Cerebellar cortex (tissue), 1 donor: ENCODE results near the gene MID2.
"Not testable (repeated sequence)": the region's sequence is repeated elsewhere in the genome, so short reads cannot be mapped to it uniquely, and the experiment has no call there.

Experiments used
- DNase-seq: peaks from one replicate; pipeline ENCODE4 v3.0.0-alpha.2; 2015; ENCODE audit warnings: low spot score

Gene MID2, protein sequence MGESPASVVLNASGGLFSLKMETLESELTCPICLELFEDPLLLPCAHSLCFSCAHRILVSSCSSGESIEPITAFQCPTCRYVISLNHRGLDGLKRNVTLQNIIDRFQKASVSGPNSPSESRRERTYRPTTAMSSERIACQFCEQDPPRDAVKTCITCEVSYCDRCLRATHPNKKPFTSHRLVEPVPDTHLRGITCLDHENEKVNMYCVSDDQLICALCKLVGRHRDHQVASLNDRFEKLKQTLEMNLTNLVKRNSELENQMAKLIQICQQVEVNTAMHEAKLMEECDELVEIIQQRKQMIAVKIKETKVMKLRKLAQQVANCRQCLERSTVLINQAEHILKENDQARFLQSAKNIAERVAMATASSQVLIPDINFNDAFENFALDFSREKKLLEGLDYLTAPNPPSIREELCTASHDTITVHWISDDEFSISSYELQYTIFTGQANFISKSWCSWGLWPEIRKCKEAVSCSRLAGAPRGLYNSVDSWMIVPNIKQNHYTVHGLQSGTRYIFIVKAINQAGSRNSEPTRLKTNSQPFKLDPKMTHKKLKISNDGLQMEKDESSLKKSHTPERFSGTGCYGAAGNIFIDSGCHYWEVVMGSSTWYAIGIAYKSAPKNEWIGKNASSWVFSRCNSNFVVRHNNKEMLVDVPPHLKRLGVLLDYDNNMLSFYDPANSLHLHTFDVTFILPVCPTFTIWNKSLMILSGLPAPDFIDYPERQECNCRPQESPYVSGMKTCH

DNA sequence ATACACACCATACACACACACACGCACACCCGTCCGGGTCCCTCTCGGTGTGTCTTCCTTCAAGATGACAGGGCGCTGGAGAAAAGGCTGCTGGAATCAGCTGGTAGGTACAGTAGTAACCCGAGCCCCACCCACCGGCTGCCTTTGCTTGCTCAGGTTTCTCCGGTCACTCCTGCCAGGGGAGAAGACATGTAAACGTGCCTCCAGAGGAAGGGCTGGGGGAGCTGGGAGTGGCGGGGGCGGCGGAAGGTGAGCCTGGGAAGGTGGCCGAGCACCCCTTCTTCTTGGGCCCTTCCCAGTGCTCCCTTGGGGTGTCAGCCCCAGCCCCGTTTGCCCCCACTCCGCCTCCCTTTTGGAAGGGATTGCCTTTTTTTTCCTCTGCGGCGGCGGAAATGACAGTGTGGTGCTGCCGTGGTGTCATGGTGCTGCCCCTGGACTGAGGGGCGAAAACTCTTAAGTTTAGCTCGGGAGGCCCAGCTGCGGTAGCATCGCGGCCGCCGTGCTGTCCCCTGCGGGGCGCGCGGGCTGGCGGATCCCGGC, at the start of gene MID2:
Gene MID2, plus strand, starts transcription at position 169 of the 540 bp plus-strand sequence. CDS start 561 bp downstream, outside the sequence.
- DNase-seq: peak; percentile 55

DNA sequence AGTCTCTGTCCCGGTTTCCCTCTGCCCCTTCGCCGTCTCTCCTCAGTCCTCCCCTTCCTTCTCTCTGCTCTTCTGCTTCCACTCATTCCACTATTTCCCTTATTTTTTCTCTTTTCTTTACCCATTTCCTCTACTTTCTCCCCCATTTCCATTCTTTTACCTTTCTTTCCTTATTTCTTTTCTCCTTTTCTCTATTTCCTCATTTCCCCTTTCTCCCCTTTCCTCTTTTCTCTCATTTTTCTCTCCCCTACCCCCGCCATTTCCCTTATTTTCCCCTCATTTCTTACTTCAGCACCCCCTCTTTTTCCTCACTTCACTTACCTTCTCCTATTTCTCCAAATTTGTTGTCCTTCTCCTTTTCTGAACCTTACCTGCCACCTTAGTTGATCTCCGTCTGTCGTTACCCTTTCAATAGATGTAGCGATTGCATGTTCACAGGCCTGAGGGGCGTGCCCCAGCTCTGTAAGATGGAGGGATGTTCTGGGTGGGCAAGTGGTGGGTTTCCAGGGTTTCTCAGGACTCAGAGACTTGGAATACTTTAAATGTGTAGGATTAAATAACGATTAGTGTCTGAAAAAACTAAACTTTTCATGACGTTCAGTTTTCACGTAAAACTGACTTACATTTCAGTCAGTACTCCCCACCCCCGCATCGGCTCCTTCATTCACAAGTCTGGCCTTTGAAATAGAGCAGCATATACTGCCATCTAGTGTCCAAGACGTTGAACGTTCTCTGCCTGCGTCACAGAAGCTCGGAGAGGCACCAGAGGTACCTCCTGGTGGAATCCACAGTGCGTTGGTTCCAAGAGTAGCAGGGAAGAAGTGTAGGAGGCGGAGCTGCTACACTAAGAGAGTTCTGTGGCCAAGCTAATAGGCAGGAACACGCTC, 48.8 kb upstream of the MID2 start:
- peak; percentile 91 for DNase-seq

DNA sequence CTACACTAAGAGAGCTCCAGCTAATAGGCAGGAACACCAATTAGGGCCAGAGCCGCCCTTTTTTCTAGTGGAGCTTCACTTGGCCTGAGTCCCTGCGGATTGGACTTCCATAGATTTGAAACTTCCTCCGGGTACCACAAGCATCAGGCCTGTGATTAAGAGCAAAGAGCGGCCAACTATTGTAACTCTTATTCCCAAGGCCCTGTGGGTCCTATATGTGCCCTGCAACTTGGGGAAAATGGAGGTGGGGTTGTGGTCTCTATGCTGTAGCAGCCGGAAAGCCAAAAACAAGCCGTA, 48.2 kb upstream of the MID2 start, which contains the start of gene NCBP2L:
Gene NCBP2L, plus strand, starts transcription at position 198 of the 297 bp plus-strand sequence. CDS start 16,488 bp downstream, outside the sequence.
- DNase-seq: no peak

DNA sequence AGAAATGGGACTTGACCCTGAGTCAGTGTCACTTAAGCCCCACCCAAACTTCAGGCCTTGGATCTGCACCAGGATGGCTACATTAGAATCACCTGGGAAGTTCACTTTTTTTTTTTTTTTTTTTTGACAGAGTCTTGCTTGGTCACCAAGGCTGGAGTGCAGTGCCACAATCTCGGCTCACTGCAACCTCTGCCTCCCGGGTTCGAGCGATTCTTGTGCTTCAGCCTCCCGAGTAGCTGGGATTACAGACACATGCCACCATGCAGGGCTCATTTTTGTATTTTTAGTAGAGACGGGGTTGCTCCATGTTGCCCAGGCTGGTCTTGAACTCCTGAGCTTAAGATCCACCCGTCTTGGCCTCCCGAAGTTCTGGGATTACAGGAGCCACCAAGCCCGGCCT, 45.1 kb upstream of the MID2 start:
- no peak for DNase-seq

DNA sequence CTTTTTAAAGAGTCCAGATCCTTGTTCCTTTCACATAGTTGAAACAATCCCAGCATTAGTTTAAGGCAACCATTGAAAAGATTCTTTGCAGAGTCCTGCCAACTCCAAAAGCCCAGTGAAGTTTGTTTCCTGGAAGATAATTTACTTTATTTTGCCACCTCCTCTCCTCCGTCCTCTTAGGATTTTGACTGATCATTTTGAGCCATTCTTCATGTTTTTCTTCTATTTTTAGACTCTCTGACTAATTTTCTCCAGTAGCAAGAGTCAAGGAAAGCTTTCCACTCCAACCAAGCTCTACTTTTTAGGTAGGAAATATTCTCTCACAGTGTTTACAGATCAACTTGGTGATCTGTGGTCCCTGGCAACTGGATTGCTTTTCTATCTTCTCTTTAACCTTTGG, 37.8 kb upstream of the MID2 start:
- DNase-seq: no peak

DNA sequence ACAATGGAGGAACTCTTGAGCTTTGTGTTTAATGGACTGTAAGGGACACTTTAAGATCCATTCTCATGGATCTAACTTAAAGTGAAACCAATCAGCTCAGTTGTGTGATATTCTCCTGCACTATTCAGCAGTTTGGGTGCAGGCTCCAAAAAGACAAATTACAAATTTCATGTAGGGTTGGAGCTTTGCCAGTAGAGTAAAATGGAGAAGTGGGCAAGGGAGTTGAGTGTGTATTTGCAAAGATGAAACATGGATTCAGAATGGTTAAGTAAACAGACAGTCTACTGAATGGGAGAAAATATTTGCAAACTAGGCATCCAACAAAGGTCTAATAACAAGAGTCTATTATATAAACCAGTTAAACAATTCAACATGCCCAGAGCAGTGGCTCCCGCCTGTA, 21.2 kb upstream of the MID2 start:
- no peak for DNase-seq

DNA sequence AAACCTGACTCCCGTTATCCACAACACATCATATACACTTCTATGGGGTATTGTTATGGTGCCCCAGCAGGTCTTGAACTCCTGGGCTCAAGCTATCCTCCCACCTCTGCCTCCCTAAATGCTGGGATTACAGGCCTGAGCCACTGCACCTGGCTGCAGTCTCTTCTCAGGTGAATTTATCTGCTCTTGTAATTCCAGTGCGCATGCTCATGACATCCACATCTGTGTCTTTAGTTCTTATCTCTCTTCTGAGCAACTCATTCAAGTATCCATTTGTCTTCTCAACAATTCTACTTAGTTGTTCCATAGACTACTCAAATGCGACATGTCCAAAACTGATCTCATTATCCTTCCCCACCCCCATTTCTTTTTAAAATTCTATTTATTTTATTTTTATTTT, 20.5 kb upstream of the MID2 start:
- DNase-seq: no peak

DNA sequence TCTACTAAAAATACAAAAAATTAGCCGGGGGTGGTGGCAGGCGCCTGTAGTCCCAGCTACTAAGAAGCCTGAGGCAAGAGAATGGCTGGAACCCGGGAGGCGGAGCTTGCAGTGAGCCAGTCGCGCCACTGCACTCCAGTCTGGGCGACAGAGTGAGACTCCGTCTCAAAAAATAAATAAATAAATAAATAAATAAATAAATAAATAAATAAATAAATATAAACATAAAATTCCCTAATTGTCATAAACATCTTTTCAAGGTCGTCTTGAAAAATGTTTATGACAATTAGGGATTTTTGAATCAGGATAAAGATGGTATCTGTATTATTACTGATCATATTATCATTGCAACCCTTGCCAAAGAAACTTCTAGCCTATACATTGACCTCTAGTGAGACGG, 15.6 kb upstream of the MID2 start:
- DNase-seq: not testable (repeated sequence)

DNA sequence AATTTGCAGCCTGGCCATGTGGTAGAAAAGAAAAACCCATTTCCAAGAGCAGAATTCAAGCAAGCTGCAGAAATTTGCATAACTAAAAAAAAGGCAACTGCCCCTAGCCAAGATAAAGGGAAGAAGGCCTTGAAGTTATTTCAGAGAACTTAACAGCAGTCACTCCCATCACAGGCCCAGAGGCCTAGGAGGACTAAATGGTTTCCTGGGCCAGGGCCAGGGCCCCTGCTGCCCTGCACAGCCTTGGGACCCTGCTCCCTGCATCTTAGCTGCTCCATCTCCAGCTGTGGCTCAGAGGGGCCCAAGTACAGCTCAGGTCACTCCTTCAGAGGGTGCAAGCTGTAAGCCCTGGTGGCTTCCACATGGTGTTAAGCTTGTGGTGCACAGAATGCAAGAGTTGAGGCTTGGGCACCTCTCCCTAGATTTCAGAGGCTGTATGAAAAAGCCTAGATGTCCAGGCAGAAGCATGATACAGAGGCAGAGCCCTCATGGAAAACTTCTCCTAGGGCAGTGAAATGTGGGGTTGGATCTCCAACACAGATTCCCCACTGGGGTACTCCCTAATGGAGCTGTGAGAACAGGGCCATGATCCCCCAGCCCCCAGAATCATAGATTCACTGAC, 6.7 kb upstream of the MID2 start:
- no peak for DNase-seq

DNA sequence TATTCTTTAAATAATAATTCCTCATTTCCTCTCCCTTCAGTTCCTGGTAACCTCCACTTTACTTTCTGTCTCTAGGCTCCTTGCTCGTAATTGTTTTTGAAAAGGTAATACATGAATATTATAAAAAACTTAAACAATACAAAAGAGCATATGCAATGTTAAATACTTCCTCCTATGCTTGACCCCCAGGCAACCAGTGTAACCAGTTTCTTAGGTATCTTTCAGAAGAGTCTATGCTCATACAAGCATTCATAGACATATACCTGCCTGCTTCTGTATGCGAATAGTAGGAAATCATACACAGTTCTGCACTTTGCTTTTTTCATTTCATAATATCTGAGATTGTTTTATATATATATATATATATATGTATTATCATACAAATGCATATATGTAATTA, 2.6 kb upstream of the MID2 start:
- no peak for DNase-seq

DNA sequence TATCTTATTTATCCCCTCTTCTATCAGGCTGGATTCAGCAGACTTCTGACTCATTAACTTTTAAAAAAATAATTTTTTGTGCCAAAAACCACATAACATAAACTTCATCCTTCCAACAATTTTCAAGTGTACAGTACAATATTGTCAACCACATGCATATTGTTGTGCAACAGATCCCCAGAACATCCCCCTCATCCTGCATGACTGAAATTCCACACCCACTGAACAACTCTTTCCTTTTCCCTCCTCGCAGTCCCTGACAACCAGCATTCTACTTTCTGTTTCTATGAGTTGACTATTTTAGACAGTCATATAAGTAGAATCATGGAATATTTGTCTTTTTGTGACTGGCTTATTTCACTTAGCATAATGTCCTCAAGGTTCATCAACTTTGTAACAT, 2.2 kb upstream of the MID2 start:
- no peak for DNase-seq

DNA sequence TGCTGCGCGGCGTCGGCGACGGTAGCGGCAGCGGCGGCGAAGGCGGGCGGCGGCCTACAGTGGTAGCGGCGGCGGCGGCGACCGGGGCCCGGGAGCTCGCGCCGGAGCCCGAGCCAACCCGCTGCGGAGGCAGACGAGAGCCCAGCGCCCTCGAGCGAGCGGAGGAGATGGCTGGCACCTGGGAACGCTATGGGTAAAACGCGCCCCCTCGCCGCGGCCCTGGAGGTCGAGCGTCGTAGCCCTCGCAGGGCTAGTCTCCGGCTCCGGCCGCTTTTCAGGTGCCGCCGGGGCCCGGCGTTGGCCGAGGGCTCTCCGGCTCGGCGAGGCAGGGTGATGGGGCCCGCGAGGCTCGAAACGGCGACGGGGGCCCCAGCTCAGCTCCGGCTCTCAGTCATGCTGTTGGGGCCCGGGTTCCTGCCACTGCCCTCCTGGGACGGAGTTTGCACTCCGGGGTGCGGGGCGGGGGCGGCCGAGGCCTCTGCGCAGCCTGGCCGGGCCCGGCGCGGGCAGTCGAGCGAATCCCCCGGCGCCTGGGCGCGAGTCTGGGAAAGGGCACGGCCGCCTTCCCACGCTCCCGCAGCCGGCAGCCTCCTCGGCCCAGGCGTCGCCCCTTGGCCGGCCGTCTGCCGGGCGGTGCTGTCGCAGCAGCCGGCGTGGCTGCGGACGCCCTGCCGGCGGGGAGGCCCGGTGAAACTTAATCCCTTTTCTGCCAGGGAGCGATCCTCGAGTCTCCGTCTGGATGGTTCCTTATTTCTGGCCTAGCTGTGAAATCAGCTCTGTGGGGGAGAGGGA, 768 bp downstream of the MID2 start:
- peak; percentile 35 for DNase-seq

DNA sequence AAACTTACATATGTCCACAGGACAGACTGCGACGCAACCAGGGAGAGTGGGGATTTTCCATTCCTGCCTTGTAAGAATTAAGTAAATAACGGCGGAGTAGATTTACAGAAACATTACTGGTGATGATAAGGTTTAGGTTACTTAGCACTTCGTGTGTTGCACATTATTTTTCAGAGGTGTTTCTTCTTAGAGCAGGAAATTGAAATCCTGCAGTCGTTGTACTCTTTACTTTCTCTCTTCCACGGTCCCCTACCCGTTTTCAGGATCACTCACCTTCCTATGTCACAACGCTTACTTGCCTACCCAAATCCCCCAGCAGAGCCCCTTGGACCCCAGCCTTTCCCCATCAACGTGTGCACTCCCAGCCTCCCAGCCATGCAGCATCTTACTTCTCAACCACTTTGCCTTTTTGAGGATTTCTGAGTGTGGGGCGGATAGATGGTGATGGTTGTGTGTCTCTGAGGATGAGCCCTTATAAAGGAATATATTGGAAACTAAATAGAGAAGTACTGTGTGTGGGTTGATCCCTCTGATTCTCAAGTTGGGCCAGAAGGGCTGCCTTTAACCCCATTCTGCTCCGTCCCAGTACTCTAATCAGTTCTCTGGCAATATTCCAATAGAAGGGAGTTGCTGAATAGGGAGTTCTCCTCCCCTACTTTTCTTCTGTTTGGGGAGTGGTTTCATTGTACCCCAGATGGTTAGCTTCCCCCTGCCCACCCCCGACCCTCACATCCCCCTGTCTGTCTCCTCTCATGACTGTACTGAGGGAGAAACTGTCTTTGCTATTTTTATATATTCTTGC, 1.6 kb downstream of the MID2 start:
- no peak for DNase-seq

DNA sequence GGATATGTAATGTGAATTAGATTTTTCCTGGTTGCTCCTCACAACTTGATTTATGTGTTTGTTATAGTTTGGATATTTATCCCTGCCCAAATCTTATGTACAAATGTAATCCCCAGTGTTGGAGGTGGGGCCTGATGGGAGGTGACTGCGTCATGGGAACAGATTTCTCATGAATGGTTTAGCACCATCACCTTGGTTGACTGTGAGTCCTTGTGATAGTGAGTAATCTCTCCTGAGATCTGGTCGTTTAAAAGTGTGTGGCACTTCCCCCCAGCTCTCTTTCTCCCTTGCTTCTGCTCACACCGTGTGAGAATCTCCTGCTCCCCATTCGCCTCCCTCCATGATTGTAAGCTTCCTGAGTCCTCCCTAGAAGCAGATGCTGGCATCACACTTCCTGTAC, 2.2 kb downstream of the MID2 start:
- DNase-seq: no peak

DNA sequence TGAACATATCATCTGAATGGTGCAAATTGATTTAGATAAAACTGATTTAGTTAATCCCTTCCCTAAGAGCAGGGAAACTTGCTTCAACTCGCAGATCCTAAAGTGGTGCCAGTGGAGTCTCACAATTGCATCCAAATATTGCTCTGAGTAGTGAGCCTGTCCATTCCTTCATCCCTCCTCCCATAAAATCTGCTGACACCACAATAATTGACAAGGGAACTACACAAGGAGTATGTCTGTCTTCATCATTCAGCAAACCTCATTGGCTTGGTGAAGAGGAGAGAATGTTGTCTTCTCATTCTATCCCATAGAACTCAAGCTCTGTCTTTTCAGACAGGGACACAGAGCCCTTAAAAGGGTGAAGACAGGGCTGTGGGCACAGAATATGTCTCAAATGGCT, 4.2 kb downstream of the MID2 start:
- no peak for DNase-seq

DNA sequence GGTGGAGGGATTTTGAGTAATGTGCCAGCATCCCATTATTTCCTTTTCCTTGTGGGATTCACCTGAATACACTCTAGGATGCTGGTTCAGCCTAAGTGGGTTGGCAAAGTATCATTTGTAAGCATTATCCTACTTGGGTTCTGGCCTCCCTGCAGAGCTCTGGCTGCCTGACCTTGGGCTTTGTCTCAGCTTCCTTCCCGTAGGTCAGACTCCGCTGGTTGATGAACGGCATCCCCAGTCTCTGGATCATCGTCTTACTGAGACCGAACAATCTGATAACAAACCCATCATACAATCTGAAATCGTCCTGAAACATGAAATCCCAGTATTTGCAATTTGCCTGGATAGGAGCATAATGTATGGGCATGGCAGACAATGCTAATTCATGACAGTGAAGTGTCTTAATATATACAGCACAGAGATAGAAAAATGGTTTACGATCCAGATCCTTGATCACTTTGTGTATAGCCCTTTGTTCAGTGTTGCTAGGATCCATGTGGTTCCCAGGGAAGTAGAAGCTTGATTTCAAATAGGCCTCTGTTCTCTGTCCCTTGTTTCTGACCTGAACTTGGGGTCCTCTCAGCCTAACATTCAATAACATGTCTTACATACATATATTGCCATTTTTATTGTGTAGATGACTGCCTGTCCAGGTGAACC, 5.5 kb downstream of the MID2 start:
- no peak for DNase-seq

DNA sequence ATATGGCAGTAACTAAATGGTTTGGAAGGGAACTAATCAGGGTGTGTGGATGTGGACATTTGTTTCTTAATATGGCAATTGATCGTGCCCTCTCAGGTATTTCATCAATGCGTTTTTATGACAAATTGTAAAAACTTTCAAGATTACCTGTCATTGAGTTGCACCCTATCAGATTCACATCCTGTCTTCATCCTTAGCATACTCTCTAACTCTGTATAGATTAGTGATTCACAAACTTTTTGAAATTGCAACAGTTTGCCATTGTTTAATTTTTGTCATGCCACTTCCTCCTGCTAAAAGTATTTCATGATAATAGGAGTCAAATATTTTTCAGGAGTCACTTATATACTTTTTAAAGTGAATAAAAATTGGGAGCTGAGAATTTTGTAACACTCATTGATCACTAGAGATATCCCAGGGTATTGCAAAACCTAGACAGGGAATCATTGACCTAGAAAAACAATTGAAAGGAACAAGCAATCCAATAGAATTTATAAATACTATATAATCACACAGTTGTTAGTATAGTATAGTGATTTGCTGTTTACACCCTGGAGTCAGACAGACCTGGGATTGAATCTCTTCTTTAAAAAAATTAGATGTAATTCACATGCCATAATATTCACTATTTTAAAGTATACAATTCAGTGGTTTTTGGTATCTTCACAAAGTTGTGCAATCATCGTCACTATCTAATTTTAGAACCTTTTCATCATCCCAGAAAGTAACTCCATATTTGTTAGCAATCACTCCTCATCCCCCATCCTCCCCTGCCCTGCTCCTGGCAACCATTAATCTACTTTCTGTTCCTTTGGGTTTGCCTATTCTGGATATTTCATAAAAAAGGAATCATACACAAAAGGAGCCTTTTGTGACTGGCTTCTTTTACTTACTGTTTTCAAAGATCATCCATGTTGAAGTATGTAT, 8.9 kb downstream of the MID2 start:
- DNase-seq: no peak

DNA sequence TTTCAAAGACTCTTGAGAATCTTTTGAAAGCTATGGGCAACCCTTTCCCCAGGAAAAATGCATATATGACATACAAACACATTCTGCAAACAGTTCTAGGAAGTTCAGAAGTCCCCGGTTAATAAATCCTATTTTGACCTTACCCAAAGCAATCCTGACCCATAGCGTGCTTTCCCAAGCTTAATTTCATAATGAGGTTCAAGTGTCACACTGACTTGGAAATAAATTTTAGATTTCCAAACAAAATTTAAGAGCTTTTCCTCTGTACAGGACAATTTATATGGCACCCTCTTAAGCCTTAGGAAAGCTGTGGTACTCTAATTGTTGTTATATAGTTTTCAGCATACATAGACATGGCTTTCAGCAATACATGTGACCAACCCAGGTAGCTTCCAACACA, 11.3 kb downstream of the MID2 start:
- DNase-seq: no peak
